Measurements from ENCODE around the gene UMPS. TPM values are rescaled to one million over a fixed set of nuclear protein-coding genes. Genes with fewer than 3 reads are reported as not detected.

Gene UMPS
- total RNA-seq, 1 experiment from 2014 or later, result 45.4 TPM

Small RNAs within 50 kb of the gene (microRNA-seq; reads per million reads assigned to microRNA genes)
- 1.4 reads per million for gene MIR544B (ENCODE audit: borderline number of aligned reads)

Other genes starting within 250 kb of the UMPS start
- gene ITGB5, start 156.9 kb downstream of the UMPS start, total RNA-seq (2021), result 292 to 339 TPM (median 296 TPM) in 3 replicates
- 0.22 to 0.34 TPM in 2 of 3 replicates, not detected in the other for gene MUC13, start 204.3 kb downstream of the UMPS start, total RNA-seq (2021)

Data from WTC11 (cell line).